NCI-H748 (cell line): Measurements from ENCODE around the gene B3GALNT2.
A peak's percentile ranks its signal among the peaks of the same experiment; 100 is the strongest.
"Not testable (repeated sequence)": the region's sequence is repeated elsewhere in the genome, so short reads cannot be mapped to it uniquely, and the experiment has no call there.

Experiments
- DNase-seq: peaks from one replicate; lab custom pipeline; 2025; ENCODE audit not compliant: unreplicated experiment; lab: John Stamatoyannopoulos, UW

B3GALNT2 gene

DNA sequence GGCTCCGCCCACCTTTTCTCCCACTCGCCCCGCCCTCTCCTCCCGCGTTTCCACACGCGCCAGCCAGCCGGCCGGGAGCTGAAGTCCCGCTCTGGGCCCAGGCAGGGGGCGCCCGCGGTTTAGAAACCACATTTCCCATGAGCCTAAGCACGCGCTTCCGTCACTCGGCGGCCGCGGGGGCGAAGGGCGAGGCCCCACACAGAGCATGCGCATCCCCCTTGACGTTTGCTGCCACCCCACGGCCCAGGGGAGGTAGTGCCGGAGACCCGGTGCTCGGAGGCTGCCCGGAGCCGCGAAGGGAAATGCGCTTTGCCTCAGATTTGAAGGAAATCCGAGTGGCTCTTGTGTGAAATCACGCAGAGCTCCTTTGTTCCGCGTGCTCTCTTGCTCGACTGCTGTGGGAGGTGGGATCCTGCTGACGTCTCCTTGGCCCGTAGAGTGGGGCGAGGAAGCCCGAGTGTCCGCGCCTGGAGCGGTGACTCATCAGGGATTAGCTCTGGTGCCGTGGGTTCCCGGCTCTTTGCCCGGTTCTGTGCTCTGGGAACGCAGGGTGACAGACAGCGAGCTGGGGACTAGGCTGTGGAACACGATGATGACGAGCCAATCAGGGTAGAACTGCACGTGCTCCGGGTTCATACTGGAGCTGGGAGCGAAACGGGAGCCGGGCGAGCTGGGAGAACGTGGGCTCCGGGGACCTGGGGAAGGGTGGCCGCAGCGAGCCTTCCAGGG, 406 bp upstream of the B3GALNT2 start:
- DNase-seq, result peak; percentile 97

DNA sequence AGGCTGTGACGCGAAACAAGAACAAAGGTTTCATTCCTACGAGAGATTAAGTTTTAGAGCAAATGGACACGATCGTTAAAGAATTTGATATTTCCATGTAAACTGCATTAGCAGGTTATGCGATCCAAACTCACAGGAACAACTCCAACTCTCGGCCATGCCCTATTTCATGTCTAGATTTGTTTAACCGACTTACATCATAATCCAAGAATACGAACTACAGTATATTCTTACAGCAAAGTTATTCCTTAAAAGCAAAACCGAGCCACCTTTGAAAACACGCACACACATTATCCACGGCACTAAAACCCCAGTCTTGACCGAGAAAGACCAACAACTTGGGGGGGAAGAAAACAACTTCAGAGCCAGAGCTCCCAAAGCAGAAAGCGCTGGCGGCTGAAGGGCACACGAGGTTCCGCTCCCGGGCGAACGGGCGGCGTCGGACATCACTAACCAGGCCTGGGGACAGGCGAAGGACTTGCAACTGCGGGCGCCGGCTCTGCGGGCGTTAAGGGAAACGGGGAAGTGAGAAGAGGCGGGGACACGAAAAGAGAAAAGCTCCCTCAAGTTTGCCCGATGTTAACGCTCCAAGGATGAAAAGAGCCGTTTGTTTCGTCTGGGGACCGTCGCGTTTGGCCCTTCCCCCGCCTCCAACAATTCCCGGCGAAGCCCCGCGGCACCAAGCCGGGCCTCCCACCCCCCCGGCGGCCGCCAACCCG, 690 bp downstream of the B3GALNT2 start:
- peak; percentile 72 for DNase-seq

DNA sequence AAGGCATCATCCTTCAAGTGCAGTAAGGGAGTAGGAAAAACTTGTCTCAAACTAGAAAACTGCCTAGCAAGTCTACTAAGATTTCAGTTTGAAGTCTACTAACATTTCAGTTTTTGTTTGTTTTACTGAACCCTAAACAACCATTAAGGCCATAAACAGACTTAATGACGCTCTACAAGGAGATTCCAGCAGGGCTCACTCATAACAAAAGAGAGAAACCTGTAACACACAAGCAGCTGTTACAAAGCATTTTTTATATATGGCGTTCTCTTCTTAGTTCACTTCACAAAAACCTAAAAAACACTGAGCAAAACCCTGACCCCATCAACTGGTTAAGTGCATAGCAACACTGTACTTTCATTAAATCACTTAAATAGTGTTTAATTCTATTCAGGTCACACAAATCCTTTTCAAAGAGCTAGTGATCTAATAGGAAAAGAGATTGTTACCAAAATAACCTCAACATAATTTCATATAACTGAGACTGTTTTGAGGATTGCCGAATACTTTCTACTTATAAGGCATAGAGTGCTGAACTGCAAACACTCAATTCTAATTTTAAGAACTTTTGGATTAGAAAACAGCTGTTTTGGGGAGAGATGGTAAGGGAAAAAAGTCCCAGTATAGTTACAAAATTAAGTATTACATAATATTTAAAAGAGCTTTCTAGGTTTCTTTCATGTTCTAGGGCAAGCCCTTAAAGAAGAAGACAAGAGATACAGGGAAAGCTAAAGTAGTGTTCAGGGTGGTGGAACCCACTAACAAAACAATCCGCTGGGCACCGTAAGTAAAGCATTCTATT, 1.4 kb downstream of the B3GALNT2 start:
- no peak for DNase-seq

DNA sequence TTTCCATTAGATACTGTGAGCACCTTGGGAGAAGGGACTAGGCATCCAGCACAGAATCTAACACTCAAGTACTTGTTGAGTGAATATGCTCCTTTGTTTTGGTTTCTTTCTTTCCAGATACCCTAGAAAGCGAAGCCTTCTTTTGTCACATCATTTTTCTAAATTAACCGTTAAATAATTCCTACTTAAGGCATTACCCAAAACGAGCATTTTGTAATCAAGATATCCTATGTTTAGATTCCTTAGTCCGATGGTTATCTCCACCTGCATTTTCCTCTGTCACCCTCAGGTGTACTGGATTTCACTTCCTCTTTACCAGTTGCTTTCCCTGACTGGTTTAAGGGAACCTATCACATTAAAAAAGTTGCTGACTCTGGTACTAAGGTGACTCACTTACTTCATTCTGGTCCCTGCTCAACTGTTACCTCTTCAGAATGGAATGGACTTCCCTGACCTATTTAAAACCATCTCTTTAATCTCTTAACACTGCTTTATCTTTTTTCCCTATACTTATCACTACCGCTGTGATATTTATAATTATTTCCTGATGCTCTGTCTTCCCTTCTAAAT, 3.2 kb downstream of the B3GALNT2 start:
- DNase-seq, result no peak

DNA sequence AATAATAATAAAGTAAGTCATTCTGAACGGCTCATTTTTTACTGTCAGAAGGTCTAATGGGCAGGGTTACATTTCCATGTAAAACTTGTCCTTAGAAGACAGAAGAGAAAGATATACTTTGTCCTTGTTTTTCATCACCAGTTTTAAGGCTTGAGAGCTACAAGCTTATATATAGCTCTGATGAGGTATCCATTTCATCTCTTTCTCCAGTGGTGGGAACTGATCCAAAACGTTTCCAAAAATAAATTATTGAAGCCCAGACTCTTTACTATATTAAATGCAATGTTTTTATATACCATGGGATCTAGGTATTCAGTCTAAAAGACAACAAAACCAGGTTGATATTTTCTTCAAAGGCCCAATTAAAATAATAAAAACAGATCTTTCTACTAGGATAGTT, 8.7 kb downstream of the B3GALNT2 start:
- no peak for DNase-seq

DNA sequence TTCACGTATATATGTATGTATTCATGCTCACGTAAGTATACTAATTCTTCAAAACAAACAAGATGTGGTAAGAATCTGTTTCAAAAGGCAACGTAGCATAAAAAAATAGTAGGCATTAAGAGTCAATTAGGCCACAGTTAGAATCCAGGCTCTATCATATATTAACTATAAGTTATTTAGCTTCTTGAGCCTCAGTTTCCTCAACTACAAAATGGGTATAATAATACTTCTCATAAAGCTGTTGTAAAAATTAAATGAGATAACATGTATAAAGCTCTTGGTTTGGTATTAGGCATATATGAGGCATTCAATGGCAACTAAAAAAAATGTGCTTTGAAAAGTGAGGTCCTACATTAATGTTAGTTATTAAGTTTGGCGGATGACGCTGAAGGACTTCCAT, 9.2 kb downstream of the B3GALNT2 start:
- DNase-seq, result no peak

DNA sequence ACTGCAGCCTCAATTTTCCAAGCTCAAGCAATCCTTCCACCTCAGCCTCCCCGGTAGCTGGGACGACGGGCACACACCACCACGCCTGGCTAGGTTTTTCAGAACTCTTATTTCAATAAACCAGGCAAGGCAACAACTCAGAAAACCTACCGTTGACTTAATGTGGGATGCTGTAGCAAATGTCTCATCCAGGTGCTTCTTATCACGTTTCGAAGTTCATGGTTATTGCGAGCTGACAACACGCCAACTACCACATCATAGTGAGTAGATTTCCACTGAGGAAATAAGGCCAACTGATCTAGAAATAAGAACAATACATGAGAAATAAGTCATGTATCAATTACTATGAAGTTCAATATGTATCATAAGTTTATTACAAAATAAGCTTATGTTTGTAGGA, 9.7 kb downstream of the B3GALNT2 start:
- no peak for DNase-seq

DNA sequence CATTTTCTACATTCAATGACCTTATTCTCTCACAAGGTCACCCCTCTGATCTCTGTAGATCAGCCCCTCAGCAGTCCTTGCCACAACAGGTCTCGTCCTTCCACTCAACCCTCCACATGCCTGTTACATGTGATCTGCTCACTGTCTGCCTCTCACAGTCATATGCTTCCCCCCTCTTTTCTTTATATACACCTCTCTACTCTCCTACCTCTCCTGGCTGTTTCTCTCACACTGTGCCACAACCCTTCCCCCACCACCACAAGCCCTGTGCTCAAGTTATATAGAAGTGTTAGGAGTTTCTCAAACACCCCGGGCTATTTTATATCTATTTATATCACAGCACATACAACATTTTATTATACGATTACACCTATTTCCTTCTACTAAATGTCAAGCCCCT, 12.6 kb downstream of the B3GALNT2 start:
- no peak for DNase-seq

DNA sequence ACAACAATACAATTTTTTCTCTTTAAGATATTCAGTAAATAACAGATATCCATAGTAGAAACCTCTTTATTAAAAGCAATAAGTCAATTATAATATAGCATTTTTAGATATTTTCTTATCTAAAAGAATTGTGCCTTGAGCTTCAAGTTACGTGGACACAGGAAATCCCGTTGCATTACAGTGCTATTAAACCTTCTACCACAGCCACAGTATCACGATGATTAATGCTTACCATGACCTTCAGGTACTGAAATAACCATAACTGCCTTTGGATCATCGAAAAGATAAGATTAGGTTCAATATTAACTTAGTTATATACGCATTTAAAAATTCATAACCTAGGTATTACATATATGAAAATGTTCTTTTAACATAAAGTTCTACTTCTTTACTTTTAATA, 17.9 kb downstream of the B3GALNT2 start:
- DNase-seq, result no peak

DNA sequence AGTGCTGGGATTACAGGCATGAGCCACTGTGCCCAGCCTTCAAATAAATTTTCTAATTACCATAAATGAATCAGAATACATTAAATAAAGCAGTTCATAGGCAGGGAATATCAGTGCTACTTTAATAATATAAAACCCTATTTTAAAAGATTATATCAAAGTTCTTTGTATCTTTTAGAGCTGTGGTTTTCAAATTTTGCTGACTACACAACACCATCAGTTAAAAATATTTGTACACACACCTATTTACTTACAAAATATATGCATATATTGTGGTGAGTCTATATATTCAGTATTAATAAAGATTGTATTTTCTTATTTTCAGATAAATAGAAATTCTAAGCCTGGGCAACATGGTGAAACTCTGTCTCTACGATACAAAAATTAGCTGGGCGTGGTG, 18.7 kb downstream of the B3GALNT2 start:
- DNase-seq, result no peak

DNA sequence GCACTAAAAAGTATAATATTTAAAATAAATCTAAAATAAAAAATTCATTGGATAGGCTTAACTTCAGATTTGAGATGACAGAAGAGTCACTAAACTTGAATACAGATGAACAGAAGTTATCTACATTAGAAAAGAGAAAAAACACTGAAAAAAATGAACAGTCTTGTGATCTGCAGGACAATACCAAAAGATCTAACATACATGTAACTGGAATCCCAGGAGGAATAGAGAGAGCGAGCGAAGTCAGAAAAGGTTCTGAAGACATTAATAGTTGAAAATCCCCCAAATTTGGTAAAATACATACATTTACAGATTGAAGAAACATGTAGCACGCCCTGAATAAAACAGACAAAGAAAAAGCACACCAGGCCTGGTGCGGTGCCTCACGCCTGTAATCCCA, 21.2 kb downstream of the B3GALNT2 start:
- DNase-seq, result no peak

DNA sequence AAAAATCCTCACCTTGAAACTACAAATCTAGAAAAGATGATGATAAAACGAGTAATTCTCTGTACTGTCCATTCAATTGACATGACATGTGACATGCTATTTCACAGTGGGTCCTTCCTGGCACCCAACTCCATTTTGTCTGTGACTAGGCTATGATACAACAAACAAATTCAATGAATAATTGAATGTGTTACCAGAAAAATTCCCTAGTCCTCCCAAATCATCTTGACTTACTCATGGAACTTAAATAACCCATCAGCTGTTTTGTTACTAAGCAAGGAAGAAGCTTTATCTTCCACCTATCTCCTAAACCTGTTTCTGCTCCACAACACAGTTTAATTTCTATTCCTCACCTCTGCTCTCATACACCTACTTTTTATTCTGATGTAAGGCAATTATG, 30.4 kb downstream of the B3GALNT2 start:
- DNase-seq, result no peak

DNA sequence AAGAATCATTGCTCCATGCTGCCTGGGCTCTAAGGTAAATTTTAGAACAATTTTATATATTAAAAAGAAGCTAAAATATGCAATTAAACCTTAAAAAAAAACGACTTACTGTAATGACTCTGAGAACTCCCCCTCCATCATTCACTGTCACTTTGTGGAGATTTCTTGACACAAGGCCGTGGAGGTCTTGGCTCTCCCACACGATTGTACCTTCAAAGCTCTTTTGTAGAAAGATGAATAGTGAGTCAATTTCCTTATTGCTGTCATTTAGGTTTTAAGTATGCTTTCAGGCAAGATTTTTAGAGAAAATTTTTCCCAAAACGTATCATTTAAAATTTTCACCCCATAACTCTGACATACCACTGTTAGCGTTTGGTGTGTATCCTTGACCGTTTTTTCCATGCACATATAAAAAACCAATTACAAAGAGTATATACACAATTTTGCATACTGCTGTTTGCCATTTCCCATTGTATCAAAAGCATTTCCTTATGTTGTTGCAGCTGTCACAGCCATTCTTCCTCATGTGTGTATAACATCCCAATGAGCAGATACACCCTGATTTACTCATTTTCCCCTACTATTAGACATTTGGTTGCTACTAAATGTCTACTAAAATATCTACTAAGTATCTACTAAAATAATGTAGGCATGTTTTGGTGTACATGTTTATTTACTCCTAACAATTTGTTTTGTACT, 33.4 kb downstream of the B3GALNT2 start:
- no peak for DNase-seq

DNA sequence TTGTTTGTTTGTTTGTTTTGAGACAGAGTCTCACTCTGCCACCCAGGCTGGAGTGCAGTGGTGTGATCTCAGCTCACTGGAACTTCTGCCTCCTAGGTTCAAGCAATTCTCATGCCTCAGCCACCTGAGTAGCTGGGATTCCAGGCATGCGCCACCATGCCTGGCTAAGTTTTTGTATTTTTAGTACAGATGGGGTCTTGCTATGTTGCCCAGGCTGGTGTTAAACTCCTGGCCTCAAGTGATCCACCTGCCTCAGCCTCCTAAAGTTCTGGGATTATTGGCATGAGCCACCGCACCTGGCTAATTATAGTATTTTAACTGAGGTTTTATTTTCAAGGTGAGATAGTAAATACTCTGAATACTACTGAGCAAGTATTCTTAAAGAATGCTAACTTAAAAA, 34.4 kb downstream of the B3GALNT2 start:
- not testable (repeated sequence) for DNase-seq

DNA sequence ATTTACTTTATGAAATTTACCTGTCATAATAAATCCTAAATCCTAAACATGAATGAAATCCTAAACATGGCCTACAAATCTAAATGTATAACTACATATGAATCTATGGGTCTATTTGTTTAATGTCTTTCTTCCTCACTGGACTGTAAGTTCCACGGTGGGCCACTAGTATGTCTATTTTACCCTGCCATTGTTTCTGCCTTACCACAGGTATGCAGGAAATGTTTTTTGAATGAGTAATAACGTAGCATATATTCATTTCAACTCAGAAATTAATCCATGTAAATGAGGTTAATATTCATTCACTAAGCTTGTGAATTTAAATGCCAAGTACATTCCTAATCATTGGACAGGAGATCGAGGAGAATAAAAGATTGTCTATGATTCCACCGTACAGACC, 35.3 kb downstream of the B3GALNT2 start:
- no peak for DNase-seq

DNA sequence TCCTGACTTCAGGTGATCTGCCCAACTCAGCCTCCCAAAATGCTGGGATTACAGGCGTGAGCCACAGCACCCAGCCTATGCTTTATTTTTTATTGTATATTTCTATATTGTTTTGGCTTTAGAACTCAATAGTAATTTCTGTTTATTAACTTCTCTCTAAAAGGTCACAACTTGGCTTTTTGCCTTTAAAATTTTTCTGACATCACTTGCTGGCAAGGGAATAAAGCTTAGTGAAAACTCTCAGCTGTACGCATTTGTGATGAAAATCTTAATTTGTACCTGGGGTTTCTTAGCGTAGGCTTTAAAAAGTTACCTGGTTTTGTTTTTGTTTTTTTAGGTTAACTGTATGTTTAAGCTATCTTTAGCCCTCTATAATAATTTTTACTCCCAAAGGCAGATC, 36.2 kb downstream of the B3GALNT2 start:
- no peak for DNase-seq

DNA sequence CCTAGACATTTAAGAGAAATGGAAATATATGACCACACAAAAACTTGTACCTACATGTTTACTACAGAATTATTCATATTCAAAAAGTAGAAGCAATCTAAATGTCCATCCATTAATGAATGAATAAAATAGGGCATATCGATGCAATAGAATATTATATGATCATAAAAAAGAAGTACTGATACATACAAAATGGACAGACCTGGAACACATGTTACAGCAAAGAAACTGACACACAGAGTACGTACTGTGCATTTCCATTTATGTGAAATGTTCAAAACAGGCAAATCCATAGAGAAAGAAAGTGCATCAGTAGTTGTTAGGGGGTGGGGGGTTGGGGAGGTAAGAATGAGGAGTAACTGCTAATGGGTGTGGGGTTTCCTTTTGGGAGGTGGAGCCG, 39.2 kb downstream of the B3GALNT2 start:
- DNase-seq, result no peak

DNA sequence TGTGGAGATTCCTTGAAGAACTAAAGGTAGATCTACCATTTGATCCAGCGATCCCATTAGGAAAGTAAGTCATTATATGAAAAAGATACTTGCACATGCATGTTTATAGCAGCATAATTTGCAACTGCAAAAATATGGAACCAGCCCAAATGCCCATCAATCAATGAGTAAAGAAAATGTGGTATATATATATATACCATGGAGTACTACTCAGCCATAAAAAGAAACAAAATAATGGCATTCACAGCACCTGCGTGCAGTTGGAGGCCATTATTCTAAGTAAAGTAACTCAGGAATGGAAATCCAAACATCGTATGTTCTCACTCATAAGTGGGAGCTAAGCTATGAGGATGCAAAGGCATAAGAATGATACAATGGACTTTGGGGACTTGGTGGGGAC, 41.4 kb downstream of the B3GALNT2 start:
- DNase-seq, result not testable (repeated sequence)

DNA sequence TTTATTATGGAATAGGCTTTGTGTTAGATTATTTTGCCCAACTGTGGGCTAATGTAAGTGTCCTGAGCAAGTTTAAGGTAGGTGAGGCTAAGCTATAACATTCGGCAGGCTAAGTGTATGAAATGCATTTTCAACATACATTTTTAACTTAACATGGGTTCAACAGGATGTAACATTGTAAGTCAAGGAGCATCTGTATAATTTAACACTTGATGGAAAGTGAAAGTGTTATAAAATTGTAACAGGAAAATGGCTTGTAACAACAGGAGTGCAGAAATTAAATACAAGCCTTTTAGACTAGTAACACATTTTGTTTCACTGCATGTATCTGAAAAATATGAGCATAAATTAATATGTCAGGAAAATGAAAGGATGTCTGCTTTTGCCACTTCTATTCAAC, 42.3 kb downstream of the B3GALNT2 start:
- DNase-seq, result no peak

DNA sequence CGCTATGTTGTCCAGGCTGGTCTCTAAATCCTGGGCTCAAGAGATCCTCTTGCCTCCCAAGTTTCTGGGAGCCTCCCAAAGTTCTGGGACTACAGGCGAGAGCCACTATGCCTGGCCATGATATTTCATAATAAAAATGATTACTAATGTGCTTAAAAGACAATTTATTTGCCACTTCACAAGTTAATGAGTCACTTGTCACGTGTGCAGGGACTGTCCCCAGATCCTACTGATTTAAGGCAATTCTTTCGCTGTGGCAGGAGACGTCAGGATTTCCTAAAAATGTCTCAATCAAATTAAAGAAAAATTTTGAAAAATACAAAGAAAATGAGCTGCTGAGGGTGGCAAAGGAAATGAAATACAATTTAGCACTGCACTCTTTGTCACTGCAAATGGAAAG, 43.5 kb downstream of the B3GALNT2 start:
- no peak for DNase-seq

DNA sequence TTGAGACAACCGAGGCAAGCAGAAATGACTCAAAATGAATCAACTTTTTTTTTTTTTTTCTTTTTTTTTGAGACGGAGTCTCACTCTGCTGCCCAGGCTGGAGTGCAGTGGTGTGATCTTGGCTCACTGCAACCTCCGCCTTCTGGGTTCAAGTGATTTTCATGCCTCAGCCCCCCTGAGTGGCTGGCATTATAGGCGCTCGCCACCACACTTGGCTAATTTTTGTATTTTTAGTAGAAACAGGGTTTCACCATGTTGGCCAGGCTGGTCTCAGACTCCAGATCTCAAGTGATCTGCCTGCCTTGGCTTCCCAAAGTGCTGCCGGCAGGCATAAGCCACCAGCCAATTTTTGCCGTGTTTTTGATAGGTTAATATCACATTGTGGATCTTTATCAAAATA, 46.4 kb downstream of the B3GALNT2 start:
- DNase-seq, result not testable (repeated sequence)
